A549 (cell line): ENCODE data around the gene ACTN1. TPM values are rescaled to one million over a fixed set of nuclear protein-coding genes. Genes with fewer than 3 reads are reported as not detected.

ENCODE experiments used
- HES2 ChIP-seq: fragments of >200 bp; sonication (Bioruptor Twin); formaldehyde crosslinking; IDR thresholded peaks from 2 replicates; pipeline ENCODE4 v1.6.1; 2016
- polyA plus RNA-seq, 4 experiments: library from polyadenylated mRNA; depleted of rRNA in 3 of 4; stranded (reverse); fragments of >200 nt; fragmentation: RNase III in 1 of 4; extraction: RNeasy Plus Mini Kit Qiagen cat#74134 plus additional on column Dnase treatment in 1 of 4; gene quantifications; 2 replicates in 3 of 4; 3 replicates in 1 of 4; pipeline ENCODE4 v1.2.3, GENCODE V29; 2011 to 2017
- small RNA-seq, 6 experiments: library from RNA; depleted of rRNA; stranded (forward); fragments of <200 nt; gene quantifications; one replicate each; pipeline ENCODE3, GENCODE V24; 2012

The ACTN1 gene
- polyA plus RNA-seq, 2 of the 4 experiments (the other 2 are of a cell fraction), result 208 to 245 TPM

GRCh38 chr14:68824207-68824516 is 154.9 kb downstream of the ACTN1 start (continued):
- no peak for TF ChIP-seq HES2

Small RNAs within 50 kb of the gene (small RNA-seq; reads per million reads assigned to genes)
- gene BANF1P1, result 0 reads per million in 6 experiments
- gene HMGN1P3, result 0 reads per million in 6 experiments
- 0 to 0.43 (median 0) reads per million in 6 experiments for gene RPS29P1

Other genes starting within 250 kb of the ACTN1 start
- gene ZFP36L1, start 186.2 kb downstream of the ACTN1 start, polyA plus RNA-seq (2011; rRNA removed), result 73.8 and 76.4 TPM in 2 replicates
- 109 to 135 TPM (median 114 TPM) in 3 replicates for gene ZFP36L1, start 186.2 kb downstream of the ACTN1 start, polyA plus RNA-seq (2017; fragmentation: RNase III; extraction: RNeasy Plus Mini Kit Qiagen cat#74134 plus additional on column Dnase treatment)
- gene DCAF5, start 173.8 kb upstream of the ACTN1 start, polyA plus RNA-seq (2011; rRNA removed), result 23.7 and 31.6 TPM in 2 replicates
- 13.7 to 15.5 TPM (median 14.3 TPM) in 3 replicates for gene DCAF5, start 173.8 kb upstream of the ACTN1 start, polyA plus RNA-seq (2017; fragmentation: RNase III; extraction: RNeasy Plus Mini Kit Qiagen cat#74134 plus additional on column Dnase treatment)
- 22.1 and 22.3 TPM in 2 replicates for gene EXD2, start 212.2 kb upstream of the ACTN1 start, polyA plus RNA-seq (2011; rRNA removed)
- 11.3 to 15.5 TPM (median 13.9 TPM) in 3 replicates for gene EXD2, start 212.2 kb upstream of the ACTN1 start, polyA plus RNA-seq (2017; fragmentation: RNase III; extraction: RNeasy Plus Mini Kit Qiagen cat#74134 plus additional on column Dnase treatment)